ENCODE measurements around the gene SETD4. TPM values are rescaled to one million over a fixed set of nuclear protein-coding genes. Genes with fewer than 3 reads are reported as not detected.

Gene SETD4
- total and polyA plus RNA-seq, 2 donors (not counting 3 experiments of a cell fraction or from before 2014, with no cell fraction given): 13.0 to 25.1 TPM

- no peak for DNase-seq (ENCODE audit: low read depth, low spot score)
- dilution Hi-C loops (cut with MboI; ENCODE audit: extremely low pct_ligation_motif_present, low sequenced_read_pairs): no loop called here
- H3K4me3 ChIP-seq (replicated peaks in 1 of 3; ENCODE audit: insufficient read depth in 1 of 3, low read depth in 1 of 3, low read length in 3 of 3): no peak overlapping the region
- peaks cover 5 to 26% of the 10 kb centered on the region in 2 experiments for H3K36me3 ChIP-seq (ENCODE audit: control insufficient read depth in 2 of 2, extremely low read depth in 1 of 2, insufficient read depth in 2 of 2, low read length in 2 of 2)
- no peaks in the 10 kb centered on the region for H3K79me2 ChIP-seq (ENCODE audit: control insufficient read depth, insufficient read depth, low read length)
- no peak overlapping the region for H2AFZ ChIP-seq (ENCODE audit: low read depth, low read length)
- no peaks in the 10 kb centered on the region for H3K4me1 ChIP-seq (ENCODE audit: control insufficient read depth, extremely low read depth, insufficient read depth, low read length)
- H3K4me2 ChIP-seq (ENCODE audit: insufficient read depth, low read length): no peak overlapping the region
- H3K9me1 ChIP-seq (replicated peaks; ENCODE audit: control insufficient read depth, extremely low read depth, insufficient read depth, low read length): no peaks in the 10 kb centered on the region
- no peaks in the 10 kb centered on the region for H3K9me3 ChIP-seq (replicated peaks; ENCODE audit: control insufficient read depth, insufficient read depth, low read length)
- no peak overlapping the region for H3K9ac ChIP-seq (replicated peaks; ENCODE audit: extremely low read depth, insufficient read depth, low read length)
- no peak for FAIRE-seq
- no peaks in the 10 kb centered on the region for H4K20me1 ChIP-seq (replicated peaks; ENCODE audit: control insufficient read depth, extremely low read depth, insufficient read depth, low read length)
- intact Hi-C loops (cut with micrococcal nuclease): no loop called here
- no peak overlapping the region for H3K27ac ChIP-seq (ENCODE audit: insufficient read depth, low read depth, low read length)
- no TSS peak for BruUV-seq (replicated peaks)
- TF ChIP-seq JUN (IDR thresholded peaks at IDR 0.05; ENCODE audit: borderline replicate concordance, insufficient read depth, insufficient read length, low read depth): no peak
- no peak for TF ChIP-seq MYC (IDR thresholded peaks at IDR 0.05; ENCODE audit: low read depth, low read length)
- TF ChIP-seq, protein P1, sequence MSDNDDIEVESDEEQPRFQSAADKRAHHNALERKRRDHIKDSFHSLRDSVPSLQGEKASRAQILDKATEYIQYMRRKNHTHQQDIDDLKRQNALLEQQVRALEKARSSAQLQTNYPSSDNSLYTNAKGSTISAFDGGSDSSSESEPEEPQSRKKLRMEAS (IDR thresholded peaks at IDR 0.05; ENCODE audit: insufficient read depth, insufficient read length): no peak
- TF ChIP-seq GATA2 (IDR thresholded peaks at IDR 0.05; ENCODE audit: insufficient read depth, insufficient read length, low read depth, low read length): no peak
- no peak for TF ChIP-seq POLR2AphosphoS5 (IDR thresholded peaks at IDR 0.05; ENCODE audit: insufficient read depth, low read depth, low read length)
- TF ChIP-seq POLR2A (IDR thresholded peaks at IDR 0.05; ENCODE audit: low read depth, low read length): no peak
- TF ChIP-seq EZH2 (IDR thresholded peaks at IDR 0.05; ENCODE audit: borderline replicate concordance, low read depth, low read length, severe bottlenecking): no peak
- no peak for TF ChIP-seq CTCF (IDR thresholded peaks at IDR 0.05; ENCODE audit: extremely low read depth in 1 of 2, insufficient read depth in 1 of 2, low read depth in 1 of 2, low read length in 2 of 2)
- TF ChIP-seq FOS (IDR thresholded peaks at IDR 0.05; ENCODE audit: borderline replicate concordance, insufficient read depth, low read length): no peak
- POLR2A ChIA-PET: no interaction called here
- H3K27me3 ChIP-seq (ENCODE audit: control insufficient read depth in 2 of 2, insufficient read depth in 2 of 2, low read length in 2 of 2): no peaks in the 10 kb centered on the region
- CTCF ChIA-PET: interaction anchor here (1.2 to 1.5 kb wide), 3 partner anchors 12 to 73 kb away, joined by 3 to 6 read pairs (median 4); no protein-coding TSS in a partner anchor
These were observed 19.9 kb downstream of the SETD4 start for GRCh38 chr21:36040389-36040788.

All from endothelial cell of umbilical vein (primary cell).